Measurements from ENCODE around the gene GSTM5. TPM values are rescaled to one million over a fixed set of nuclear protein-coding genes. Genes with fewer than 3 reads are reported as not detected.

Gene GSTM5
- total and polyA plus RNA-seq, 2 of the 4 experiments (the other 2 are of a cell fraction) = 0.36 to 1.2 TPM

- no peak for TF ChIP-seq CTCF (conservative IDR thresholded peaks at IDR 0.05; ENCODE audit: low read depth, low read length)
These were observed 50.1 kb downstream of the GSTM5 start (continued) for GRCh38 chr1:109762039-109762585.

- dilution Hi-C loops (cut with HindIII; ENCODE audit: low sequenced_read_pairs, unreplicated experiment) = no loop called here
- Histone ChIP-seq H3K4me3 (ENCODE audit: insufficient read depth, low read depth, low read length) (no peak overlapping the region), H4K20me1 (ENCODE audit: insufficient read depth, low read length) (no peaks in the 10 kb centered on the region), H3K27ac (ENCODE audit: insufficient read depth, low read length) (peak overlapping the region; percentile 90), H2BK20ac (ENCODE audit: low read depth, low read length) (peak overlapping the region; percentile 91), H3K79me1 (ENCODE audit: low read depth in 1 of 2, low read length in 2 of 2) (no peaks in the 10 kb centered on the region), H3K9ac (ENCODE audit: low read depth, low read length) (peak overlapping the region; percentile 38; the same call in 1 of the 2 replicates), H3K9me3 (ENCODE audit: control insufficient read depth, insufficient read depth, low read length) (no peaks in the 10 kb centered on the region), H3K9me1 (ENCODE audit: insufficient read depth, low read length) (peaks cover 20% of the 10 kb centered on the region), H2BK15ac (ENCODE audit: low read depth, low read length) (peak overlapping the region; percentile 98), H4K8ac (ENCODE audit: low read depth in 2 of 2, low read length in 2 of 2) (peak overlapping the region; percentile 96), H2AK5ac (ENCODE audit: low read depth, low read length) (peak overlapping the region; percentile 99), H3K4me2 (ENCODE audit: low read depth, low read length) (no peak overlapping the region), H2AFZ (replicated peaks; ENCODE audit: low read length, poor library complexity) (peak overlapping the region; percentile 75), H3K23ac (ENCODE audit: low read depth, low read length) (peak overlapping the region; percentile 48; the same call in 1 of the 2 replicates), H3K4ac (ENCODE audit: low read depth, low read length) (peak overlapping the region; percentile 88), H3K27me3 (ENCODE audit: control insufficient read depth, insufficient read depth, low read length) (no peaks in the 10 kb centered on the region), H3K4me1 (ENCODE audit: control insufficient read depth, insufficient read depth, low read length) (peaks cover 12% of the 10 kb centered on the region), H2BK5ac (ENCODE audit: low read depth, low read length, poor library complexity, severe bottlenecking) (peak overlapping the region; percentile 89), H2AK9ac (replicated peaks; ENCODE audit: low read depth, low read length, poor library complexity) (peak overlapping the region; percentile 48), H3K14ac (replicated peaks; ENCODE audit: low read depth, low read length) (peak overlapping the region; percentile 94), H4K5ac (ENCODE audit: low read depth, low read length) (peak overlapping the region; percentile 97), H2BK120ac (ENCODE audit: low read depth, low read length) (peak overlapping the region; percentile 94), H3K56ac (ENCODE audit: extremely low read depth, insufficient read depth, low read length) (0 out of 2 replicates have a peak overlapping the region, but pooled peaks have one; percentile 7), H3K36me3 (ENCODE audit: control insufficient read depth, insufficient read depth, low read length) (no peaks in the 10 kb centered on the region), H4K91ac (ENCODE audit: insufficient read depth, low read depth, low read length) (peak overlapping the region; percentile 97), H3K18ac (ENCODE audit: low read depth, low read length) (peak overlapping the region; percentile 96)
- 67% methylated on average over 2 of the region's 11 CpGs; no CpG with 5 or more reads in 1 of the 2 experiments for WGBS, 2 experiments (ENCODE audit: extremely low coverage in 2 of 2, insufficient read length in 1 of 2)
- in situ Hi-C loops (cut with MboI; ENCODE audit: low sequenced_read_pairs) = no loop called here
- intact Hi-C loops (cut with micrococcal nuclease) = no loop called here
- ChIA-PET POLR2A (ENCODE audit: unreplicated experiment) (no interaction called here), CTCF (interaction anchor here (1.0 kb wide), 1 partner anchor 120 kb away, joined by 3 read pairs; no protein-coding TSS in a partner anchor)
- ATAC-seq (ENCODE audit: low read depth) (peak; percentile 90), DNase-seq (peak; percentile 92)
- no TSS peak for BruUV-seq (replicated peaks)
- TF ChIP-seq NFE2L2 (IDR thresholded peaks at IDR 0.05; ENCODE audit: low read depth, low read length) (peak; percentile 30; the same call in 1 of the 2 replicates), CTCF (conservative IDR thresholded peaks at IDR 0.05; ENCODE audit: low read depth, low read length) (no peak), MAFK (IDR thresholded peaks at IDR 0.05; ENCODE audit: low read depth, low read length) (no peak), FOS (IDR thresholded peaks at IDR 0.05; ENCODE audit: low read depth, low read length) (peak; percentile 96), RAD21 (IDR thresholded peaks at IDR 0.05; ENCODE audit: low read length) (no peak), USF2 (IDR thresholded peaks at IDR 0.05; ENCODE audit: low read depth, low read length) (no peak), BHLHE40 (IDR thresholded peaks at IDR 0.05; ENCODE audit: low read depth, low read length) (peak; percentile 49; the same call in 1 of the 2 replicates), CEBPB (IDR thresholded peaks at IDR 0.05; ENCODE audit: low read depth, low read length) (peak; percentile 52; the same call in 1 of the 2 replicates)
These were observed 51.0 kb downstream of the GSTM5 start for GRCh38 chr1:109762821-109763645.
